Stimulated activated memory B cell treated with anti-CD40 and anti-IgM and Interleukin-4, amounts not matched to agents 10 μg/mL and 1 μg/mL and 100 μg/mL, for 72 hours (primary cell): Measurements from ENCODE around the gene VGLL3.

Source experiments
- ATAC-seq: fragments of 150-1000 bp; cut with Tn5 transposase; 2 replicates; pipeline ENCODE4 v1.10.0; 2021
- H3K27ac Mint-ChIP-seq: one replicate; pipeline ENCODE4 v1.8.0; 2022; ENCODE audit warnings: mild to moderate bottlenecking, mixed read lengths
- H3K27me3 Mint-ChIP-seq: one replicate; pipeline ENCODE4 v1.8.0; 2022; ENCODE audit warnings: mixed read lengths
- H3K36me3 Mint-ChIP-seq: one replicate; pipeline ENCODE4 v1.8.0; 2022; ENCODE audit warnings: mixed read lengths
- H3K4me1 Mint-ChIP-seq: one replicate; pipeline ENCODE4 v1.8.0; 2022; ENCODE audit warnings: mixed read lengths
- H3K4me3 Mint-ChIP-seq: one replicate; pipeline ENCODE4 v1.8.0; 2022; ENCODE audit warnings: mild to moderate bottlenecking, moderate library complexity, mixed read lengths
- H3K9me3 Mint-ChIP-seq: one replicate; pipeline ENCODE4 v1.8.0; 2022; ENCODE audit warnings: mixed read lengths

VGLL3 gene

GRCh38 chr3:86948822-86949221 lies 42.1 kb downstream of the VGLL3 start:
- no peak for ATAC-seq
- H3K9me3 Mint-ChIP-seq = no peaks in the 10 kb centered on the region
- no peaks in the 10 kb centered on the region for H3K4me1 Mint-ChIP-seq
- no peak overlapping the region for H3K27ac Mint-ChIP-seq
- H3K4me3 Mint-ChIP-seq = no peak overlapping the region
- H3K27me3 Mint-ChIP-seq = no peaks in the 10 kb centered on the region
- H3K36me3 Mint-ChIP-seq = no peaks in the 10 kb centered on the region

GRCh38 chr3:86942206-86942605 lies 48.7 kb downstream of the VGLL3 start:
- no peak overlapping the region for H3K27ac Mint-ChIP-seq
- H3K36me3 Mint-ChIP-seq = no peaks in the 10 kb centered on the region
- no peak overlapping the region for H3K4me3 Mint-ChIP-seq
- ATAC-seq = no peak
- H3K27me3 Mint-ChIP-seq = no peaks in the 10 kb centered on the region
- no peaks in the 10 kb centered on the region for H3K4me1 Mint-ChIP-seq
- H3K9me3 Mint-ChIP-seq = peaks cover 2% of the 10 kb centered on the region

GRCh38 chr3:86938416-86939105 lies 52.4 kb downstream of the VGLL3 start:
- Mint-ChIP-seq H3K4me1 (no peaks in the 10 kb centered on the region), H3K27me3 (no peaks in the 10 kb centered on the region), H3K36me3 (no peaks in the 10 kb centered on the region), H3K4me3 (no peak overlapping the region), H3K27ac (no peak overlapping the region), H3K9me3 (peaks cover 2% of the 10 kb centered on the region)
- no peak for ATAC-seq

- no peak overlapping the region for H3K4me3 Mint-ChIP-seq
- H3K27ac Mint-ChIP-seq = no peak overlapping the region
- no peaks in the 10 kb centered on the region for H3K4me1 Mint-ChIP-seq
- no peaks in the 10 kb centered on the region for H3K36me3 Mint-ChIP-seq
- H3K9me3 Mint-ChIP-seq = peaks cover 2% of the 10 kb centered on the region
- ATAC-seq = no peak
- no peaks in the 10 kb centered on the region for H3K27me3 Mint-ChIP-seq
Observed at GRCh38 chr3:86937306-86937791, 53.6 kb downstream of the VGLL3 start.

- H3K9me3 Mint-ChIP-seq = peaks cover 2% of the 10 kb centered on the region
- ATAC-seq = no peak
- H3K4me3 Mint-ChIP-seq = no peak overlapping the region
- H3K36me3 Mint-ChIP-seq = no peaks in the 10 kb centered on the region
- no peak overlapping the region for H3K27ac Mint-ChIP-seq
- no peaks in the 10 kb centered on the region for H3K27me3 Mint-ChIP-seq
- no peaks in the 10 kb centered on the region for H3K4me1 Mint-ChIP-seq
Observed at GRCh38 chr3:86934851-86935250, 56.1 kb downstream of the VGLL3 start.

GRCh38 chr3:86930831-86931230 lies 60.1 kb downstream of the VGLL3 start:
- no peak overlapping the region for H3K4me3 Mint-ChIP-seq
- H3K9me3 Mint-ChIP-seq = no peaks in the 10 kb centered on the region
- H3K36me3 Mint-ChIP-seq = no peaks in the 10 kb centered on the region
- no peak for ATAC-seq
- H3K27ac Mint-ChIP-seq = no peak overlapping the region
- H3K27me3 Mint-ChIP-seq = no peaks in the 10 kb centered on the region
- H3K4me1 Mint-ChIP-seq = no peaks in the 10 kb centered on the region

- H3K9me3 Mint-ChIP-seq = no peaks in the 10 kb centered on the region
- ATAC-seq = no peak
- no peaks in the 10 kb centered on the region for H3K27me3 Mint-ChIP-seq
- no peak overlapping the region for H3K4me3 Mint-ChIP-seq
- no peaks in the 10 kb centered on the region for H3K36me3 Mint-ChIP-seq
- H3K4me1 Mint-ChIP-seq = no peaks in the 10 kb centered on the region
- H3K27ac Mint-ChIP-seq = no peak overlapping the region
Observed at GRCh38 chr3:86930181-86930580, 60.8 kb downstream of the VGLL3 start.

- Mint-ChIP-seq H3K27me3 (no peaks in the 10 kb centered on the region), H3K27ac (no peak overlapping the region), H3K36me3 (no peaks in the 10 kb centered on the region), H3K4me1 (no peaks in the 10 kb centered on the region), H3K9me3 (no peaks in the 10 kb centered on the region), H3K4me3 (no peak overlapping the region)
- no peak for ATAC-seq
Observed at GRCh38 chr3:86929046-86929445, 61.9 kb downstream of the VGLL3 start.

- Mint-ChIP-seq H3K4me3 (no peak overlapping the region), H3K9me3 (peaks cover 4% of the 10 kb centered on the region), H3K4me1 (no peaks in the 10 kb centered on the region), H3K36me3 (no peaks in the 10 kb centered on the region), H3K27me3 (no peaks in the 10 kb centered on the region), H3K27ac (no peak overlapping the region)
- no peak for ATAC-seq
Observed at GRCh38 chr3:86923071-86923491, 67.9 kb downstream of the VGLL3 start.

- no peaks in the 10 kb centered on the region for H3K27me3 Mint-ChIP-seq
- peaks cover 4% of the 10 kb centered on the region for H3K9me3 Mint-ChIP-seq
- H3K4me3 Mint-ChIP-seq = no peak overlapping the region
- H3K27ac Mint-ChIP-seq = no peak overlapping the region
- H3K4me1 Mint-ChIP-seq = no peaks in the 10 kb centered on the region
- no peaks in the 10 kb centered on the region for H3K36me3 Mint-ChIP-seq
- ATAC-seq = no peak
Observed at GRCh38 chr3:86921971-86922680, 68.8 kb downstream of the VGLL3 start.

- Mint-ChIP-seq H3K27me3 (no peaks in the 10 kb centered on the region), H3K4me1 (no peaks in the 10 kb centered on the region), H3K27ac (no peak overlapping the region), H3K9me3 (no peaks in the 10 kb centered on the region), H3K36me3 (no peaks in the 10 kb centered on the region), H3K4me3 (no peak overlapping the region)
- ATAC-seq = no peak
Observed at GRCh38 chr3:86914670-86915069, 76.3 kb downstream of the VGLL3 start.

- Mint-ChIP-seq H3K27me3 (no peaks in the 10 kb centered on the region), H3K4me3 (no peak overlapping the region), H3K4me1 (no peaks in the 10 kb centered on the region), H3K36me3 (no peaks in the 10 kb centered on the region), H3K9me3 (no peaks in the 10 kb centered on the region), H3K27ac (no peak overlapping the region)
- ATAC-seq = no peak
Observed at GRCh38 chr3:86913160-86913559, 77.8 kb downstream of the VGLL3 start.

GRCh38 chr3:86895202-86895601 lies 95.7 kb downstream of the VGLL3 start:
- Mint-ChIP-seq H3K9me3 (no peaks in the 10 kb centered on the region), H3K27ac (no peak overlapping the region), H3K4me1 (no peaks in the 10 kb centered on the region), H3K27me3 (no peaks in the 10 kb centered on the region), H3K36me3 (no peaks in the 10 kb centered on the region), H3K4me3 (no peak overlapping the region)
- no peak for ATAC-seq

- Mint-ChIP-seq H3K27me3 (no peaks in the 10 kb centered on the region), H3K27ac (no peak overlapping the region), H3K9me3 (no peaks in the 10 kb centered on the region), H3K36me3 (no peaks in the 10 kb centered on the region), H3K4me3 (no peak overlapping the region), H3K4me1 (no peaks in the 10 kb centered on the region)
- no peak for ATAC-seq
Observed at GRCh38 chr3:86890741-86891396, 100.1 kb downstream of the VGLL3 start.
